ENCODE measurements around the gene EXOSC5. TPM values are rescaled to one million over a fixed set of nuclear protein-coding genes. Genes with fewer than 3 reads are reported as not detected.

Gene EXOSC5
- total RNA-seq, 1 experiment from 2014 or later, result 58.7 TPM

DNA sequence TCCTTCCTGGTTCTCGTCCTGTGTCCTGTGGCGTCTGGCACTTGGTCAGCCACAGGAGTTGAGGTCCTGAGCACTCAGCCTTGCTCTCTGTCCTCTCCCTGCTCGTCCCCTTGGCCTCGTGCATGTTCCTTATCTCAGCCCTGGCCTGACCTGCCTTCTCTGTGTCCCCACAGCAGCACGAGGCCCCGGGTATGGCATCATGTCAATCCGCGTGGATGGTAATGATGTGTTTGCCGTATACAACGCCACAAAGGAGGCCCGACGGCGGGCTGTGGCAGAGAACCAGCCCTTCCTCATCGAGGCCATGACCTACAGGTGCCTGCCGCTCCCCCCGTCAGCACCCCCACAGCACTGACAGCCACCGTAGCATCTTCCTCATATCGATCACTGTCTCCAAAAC is 25.3 kb upstream of the EXOSC5 start:
- H4K91ac ChIP-seq (ENCODE audit: insufficient read length, low read depth, low read length), result no peak overlapping the region
- H3K9ac ChIP-seq (ENCODE audit: extremely low read depth, insufficient read length, low read length), result no peak overlapping the region
- H3K79me2 ChIP-seq (ENCODE audit: insufficient read depth, low read length), result no peaks in the 10 kb centered on the region
- peaks cover under 1% of the 10 kb centered on the region for H3K23me2 ChIP-seq (ENCODE audit: insufficient read length, low read depth, low read length, poor library complexity, severe bottlenecking)
- peaks cover 2% of the 10 kb centered on the region for H4K20me1 ChIP-seq (ENCODE audit: control insufficient read depth, insufficient read depth, insufficient read length)
- no peak overlapping the region for H3K56ac ChIP-seq (ENCODE audit: insufficient read length, low read depth, low read length)
- H3T11ph ChIP-seq (ENCODE audit: low read length), result no peak overlapping the region
- Mint-ChIP-seq H3K36me3 (ENCODE audit: insufficient read depth in 1 of 3, low read depth in 3 of 3) (peaks cover 12 to 51% (median 40%) of the 10 kb centered on the region in 3 experiments; a peak in 6 of 7 replicates), H3K4me3 (no peak overlapping the region; a peak in 1 of 5 replicates), H3K9me3 (no peaks in the 10 kb centered on the region), H3K4me1 (peaks cover 7 to 13% of the 10 kb centered on the region in 2 experiments), H3K27me3 (ENCODE audit: low read depth) (no peaks in the 10 kb centered on the region; the same call in none of the 2 replicates), H3K27ac (peak overlapping the region in 2 of 3 experiments; percentile 65 to 70; a peak in 2 of 7 replicates)
- TF ChIP-seq, protein P1, sequence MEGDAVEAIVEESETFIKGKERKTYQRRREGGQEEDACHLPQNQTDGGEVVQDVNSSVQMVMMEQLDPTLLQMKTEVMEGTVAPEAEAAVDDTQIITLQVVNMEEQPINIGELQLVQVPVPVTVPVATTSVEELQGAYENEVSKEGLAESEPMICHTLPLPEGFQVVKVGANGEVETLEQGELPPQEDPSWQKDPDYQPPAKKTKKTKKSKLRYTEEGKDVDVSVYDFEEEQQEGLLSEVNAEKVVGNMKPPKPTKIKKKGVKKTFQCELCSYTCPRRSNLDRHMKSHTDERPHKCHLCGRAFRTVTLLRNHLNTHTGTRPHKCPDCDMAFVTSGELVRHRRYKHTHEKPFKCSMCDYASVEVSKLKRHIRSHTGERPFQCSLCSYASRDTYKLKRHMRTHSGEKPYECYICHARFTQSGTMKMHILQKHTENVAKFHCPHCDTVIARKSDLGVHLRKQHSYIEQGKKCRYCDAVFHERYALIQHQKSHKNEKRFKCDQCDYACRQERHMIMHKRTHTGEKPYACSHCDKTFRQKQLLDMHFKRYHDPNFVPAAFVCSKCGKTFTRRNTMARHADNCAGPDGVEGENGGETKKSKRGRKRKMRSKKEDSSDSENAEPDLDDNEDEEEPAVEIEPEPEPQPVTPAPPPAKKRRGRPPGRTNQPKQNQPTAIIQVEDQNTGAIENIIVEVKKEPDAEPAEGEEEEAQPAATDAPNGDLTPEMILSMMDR (conservative IDR thresholded peaks at IDR 0.05), result no peak
- no peak overlapping the region for H3K4ac ChIP-seq (ENCODE audit: low read depth, low read length)
- H3K18ac ChIP-seq (ENCODE audit: insufficient read length, low read depth, low read length), result no peak overlapping the region
- H3K27me3 ChIP-seq (ENCODE audit: insufficient read depth, low read length), result no peaks in the 10 kb centered on the region
- no peak overlapping the region for H3K14ac ChIP-seq (ENCODE audit: insufficient read depth, low read length)
- H2BK120ac ChIP-seq (ENCODE audit: low read depth, low read length, poor library complexity, severe bottlenecking), result no peak overlapping the region
- no peak overlapping the region for H2AFZ ChIP-seq (ENCODE audit: low read length)
- no peaks in the 10 kb centered on the region for H3K9me3 ChIP-seq (ENCODE audit: control insufficient read depth, low read depth, low read length)
- no peak overlapping the region for H2BK5ac ChIP-seq (ENCODE audit: insufficient read length, low read length)
- no peak overlapping the region for H3K4me2 ChIP-seq (ENCODE audit: insufficient read depth, insufficient read length, low read length)
- no CpG with 5 or more reads among the region's 18 CpGs for WGBS (ENCODE audit: extremely low coverage, insufficient read length, low lambda C conversion rate)
- no peak overlapping the region for H3K23ac ChIP-seq (ENCODE audit: insufficient read length, low read depth, low read length)
- H3K4me1 ChIP-seq (ENCODE audit: insufficient read depth, low read length), result no peaks in the 10 kb centered on the region
- DNase-seq, result no peak
- no peak overlapping the region for H2AK5ac ChIP-seq (ENCODE audit: insufficient read length, low read length)
- no peak overlapping the region for H3K27ac ChIP-seq (ENCODE audit: insufficient read length, low read depth, low read length)
- no peak overlapping the region for H2BK20ac ChIP-seq (ENCODE audit: low read depth, low read length, poor library complexity, severe bottlenecking)
- no peak overlapping the region for H2BK12ac ChIP-seq (ENCODE audit: insufficient read length, low read depth, low read length)
- H4K8ac ChIP-seq (replicated peaks; ENCODE audit: insufficient read length, low read depth, low read length), result no peak overlapping the region
- no peaks in the 10 kb centered on the region for H3K79me1 ChIP-seq (ENCODE audit: insufficient read depth, low read depth, low read length, poor library complexity, severe bottlenecking)
- no peak overlapping the region for H2BK15ac ChIP-seq (ENCODE audit: low read depth, low read length)
- no peak overlapping the region for H4K5ac ChIP-seq (ENCODE audit: insufficient read length, low read depth, low read length)
